ENCODE data around the gene NEK7.

NEK7 gene

DNA sequence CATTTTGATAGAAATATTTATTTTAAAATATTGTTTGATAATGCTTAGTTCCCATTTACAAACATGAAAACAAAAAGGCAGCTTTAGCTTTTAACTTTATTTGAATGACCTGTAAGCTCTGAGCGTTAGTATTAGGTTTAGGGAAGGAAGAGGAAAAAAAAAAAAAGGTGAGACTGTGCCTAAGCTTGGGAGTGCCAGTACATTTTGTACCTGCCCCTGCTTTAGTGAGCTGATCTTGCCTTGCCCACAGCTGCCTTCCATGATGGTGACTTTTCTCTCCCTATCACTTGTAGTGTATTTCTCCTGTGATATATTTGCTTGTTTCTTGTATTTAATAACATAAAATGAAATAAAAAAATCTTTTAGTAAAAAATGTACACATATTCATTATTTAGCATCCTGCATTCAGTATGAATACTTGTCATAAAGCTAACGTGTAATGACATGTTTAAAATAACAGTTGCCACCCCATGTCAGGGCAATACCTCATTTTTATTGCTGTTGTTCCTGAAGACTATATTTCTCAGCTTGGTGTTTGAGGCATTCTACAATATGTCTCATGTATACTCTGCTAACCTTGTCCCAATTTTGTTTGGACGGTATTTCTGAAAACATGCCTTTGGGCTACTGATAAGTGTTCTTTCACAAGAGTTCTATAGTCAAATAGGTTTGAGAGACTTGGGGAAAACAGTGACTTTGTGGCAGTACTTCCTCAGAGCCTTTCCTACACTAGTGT, 76.3 kb downstream of the NEK7 start:
- TF ChIP-seq, protein P1, sequence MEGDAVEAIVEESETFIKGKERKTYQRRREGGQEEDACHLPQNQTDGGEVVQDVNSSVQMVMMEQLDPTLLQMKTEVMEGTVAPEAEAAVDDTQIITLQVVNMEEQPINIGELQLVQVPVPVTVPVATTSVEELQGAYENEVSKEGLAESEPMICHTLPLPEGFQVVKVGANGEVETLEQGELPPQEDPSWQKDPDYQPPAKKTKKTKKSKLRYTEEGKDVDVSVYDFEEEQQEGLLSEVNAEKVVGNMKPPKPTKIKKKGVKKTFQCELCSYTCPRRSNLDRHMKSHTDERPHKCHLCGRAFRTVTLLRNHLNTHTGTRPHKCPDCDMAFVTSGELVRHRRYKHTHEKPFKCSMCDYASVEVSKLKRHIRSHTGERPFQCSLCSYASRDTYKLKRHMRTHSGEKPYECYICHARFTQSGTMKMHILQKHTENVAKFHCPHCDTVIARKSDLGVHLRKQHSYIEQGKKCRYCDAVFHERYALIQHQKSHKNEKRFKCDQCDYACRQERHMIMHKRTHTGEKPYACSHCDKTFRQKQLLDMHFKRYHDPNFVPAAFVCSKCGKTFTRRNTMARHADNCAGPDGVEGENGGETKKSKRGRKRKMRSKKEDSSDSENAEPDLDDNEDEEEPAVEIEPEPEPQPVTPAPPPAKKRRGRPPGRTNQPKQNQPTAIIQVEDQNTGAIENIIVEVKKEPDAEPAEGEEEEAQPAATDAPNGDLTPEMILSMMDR (IDR thresholded peaks at IDR 0.05; ENCODE audit: low read depth, low read length, missing control alignments) = no peak
- H3K4me3 ChIP-seq (ENCODE audit: low read depth, low read length) = no peak overlapping the region
- no peak for DNase-seq (ENCODE audit: low read depth)

DNA sequence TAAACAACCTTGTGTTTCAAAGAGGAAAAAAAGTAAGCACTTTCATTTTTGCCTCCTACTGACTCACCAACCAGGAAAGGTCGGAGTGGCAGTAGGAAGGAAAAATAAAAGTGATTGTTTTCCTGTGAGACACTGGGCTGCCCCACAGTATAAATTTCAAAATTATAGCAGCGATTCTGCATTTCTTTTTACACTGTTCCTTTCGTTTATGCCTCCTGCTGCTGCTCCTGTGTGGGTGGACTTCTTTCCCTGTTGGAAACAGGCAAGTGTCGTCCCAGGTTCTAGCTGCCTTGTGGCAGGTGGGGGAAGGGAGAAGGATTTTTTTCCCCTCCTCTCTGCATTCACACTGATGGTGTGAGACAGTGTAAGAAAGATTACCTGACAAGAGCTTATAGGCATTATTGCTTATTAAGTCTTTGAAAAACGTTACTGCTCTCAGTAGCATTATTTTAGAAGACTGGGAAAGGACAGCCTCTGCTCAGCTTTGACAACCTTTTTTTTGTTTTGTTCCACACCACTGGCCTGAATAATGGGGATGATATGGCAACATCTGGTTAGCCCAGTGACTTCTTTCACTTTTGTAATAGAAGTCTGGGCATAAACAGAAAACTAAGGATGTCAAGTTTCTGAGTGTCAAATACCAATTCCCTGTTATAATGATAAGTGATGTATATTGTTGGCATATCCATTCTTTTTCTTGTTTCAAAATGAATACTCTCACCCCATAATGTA, 77.9 kb downstream of the NEK7 start:
- H3K4me3 ChIP-seq (ENCODE audit: low read depth, low read length) = peak overlapping the region; percentile 14
- DNase-seq (ENCODE audit: low read depth) = no peak
- TF ChIP-seq, protein P1 (IDR thresholded peaks at IDR 0.05; ENCODE audit: low read depth, low read length, missing control alignments) = no peak

DNA sequence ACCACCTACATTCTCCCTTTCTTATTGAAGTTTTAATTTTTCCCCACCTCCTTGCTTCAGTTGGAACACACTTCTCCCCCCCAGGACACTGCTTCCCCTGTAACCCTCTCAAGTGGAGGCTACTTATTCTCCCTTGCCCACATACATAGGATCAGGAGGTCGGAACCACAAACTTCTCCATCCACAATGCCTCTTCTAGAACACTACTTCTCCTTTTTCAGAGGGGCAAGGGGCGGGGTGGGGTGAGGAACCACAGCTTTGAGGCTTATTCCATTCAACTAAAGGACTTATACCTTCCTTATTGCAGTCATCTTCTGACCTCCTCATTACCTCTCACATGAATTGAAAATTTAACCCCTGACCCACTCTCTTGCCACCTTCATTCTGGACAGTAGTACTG, 81.3 kb downstream of the NEK7 start:
- no peak overlapping the region for H3K4me3 ChIP-seq (ENCODE audit: low read depth, low read length)
- TF ChIP-seq, protein P1 (IDR thresholded peaks at IDR 0.05; ENCODE audit: low read depth, low read length, missing control alignments) = no peak

DNA sequence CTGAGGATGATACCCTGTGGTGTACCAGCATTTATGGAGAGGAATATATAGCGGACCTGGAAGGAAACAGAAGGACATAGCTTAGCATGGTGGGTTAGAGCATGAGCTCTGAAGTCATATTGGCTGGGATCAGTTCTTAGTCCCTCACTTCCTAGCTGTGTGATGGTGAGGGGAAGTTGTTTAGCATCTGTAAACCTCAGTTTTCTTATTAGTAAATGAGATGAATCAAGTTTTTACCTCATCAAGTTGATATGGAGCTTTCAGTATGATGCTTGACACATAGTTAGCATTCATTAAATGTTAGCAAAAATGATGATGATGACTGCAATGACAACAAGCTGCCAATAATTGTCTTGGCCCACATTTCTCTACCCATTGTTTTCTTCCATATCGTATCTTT, 84.8 kb downstream of the NEK7 start:
- TF ChIP-seq, protein P1 (IDR thresholded peaks at IDR 0.05; ENCODE audit: low read depth, low read length, missing control alignments) = no peak
- no peak overlapping the region for H3K4me3 ChIP-seq (ENCODE audit: low read depth, low read length)
- DNase-seq (ENCODE audit: low read depth) = no peak

More for the DNA sequence above, 81.3 kb downstream of the NEK7 start:
- DNase-seq (ENCODE audit: low read depth) = no peak

DNA sequence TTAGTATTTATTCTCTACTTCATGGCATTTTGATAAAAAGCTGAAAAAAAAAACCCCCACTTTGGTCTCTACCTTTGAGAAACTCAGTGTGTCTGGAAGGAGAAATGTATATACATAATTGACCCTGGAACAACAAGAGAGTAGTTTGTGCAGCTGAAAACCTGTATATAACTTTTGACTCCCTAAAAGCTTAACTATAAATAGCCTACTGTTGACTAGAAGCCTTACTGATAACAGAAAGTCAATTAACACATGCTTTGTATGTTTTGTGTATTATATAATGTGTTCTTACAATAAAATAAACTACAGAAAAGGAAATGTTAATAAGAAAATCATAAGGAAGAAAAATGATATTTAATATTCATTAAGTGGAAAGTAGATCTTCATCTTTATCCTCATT, 88.0 kb downstream of the NEK7 start:
- DNase-seq (ENCODE audit: low read depth) = no peak
- H3K4me3 ChIP-seq (ENCODE audit: low read depth, low read length) = no peak overlapping the region
- TF ChIP-seq, protein P1 (IDR thresholded peaks at IDR 0.05; ENCODE audit: low read depth, low read length, missing control alignments) = no peak

DNA sequence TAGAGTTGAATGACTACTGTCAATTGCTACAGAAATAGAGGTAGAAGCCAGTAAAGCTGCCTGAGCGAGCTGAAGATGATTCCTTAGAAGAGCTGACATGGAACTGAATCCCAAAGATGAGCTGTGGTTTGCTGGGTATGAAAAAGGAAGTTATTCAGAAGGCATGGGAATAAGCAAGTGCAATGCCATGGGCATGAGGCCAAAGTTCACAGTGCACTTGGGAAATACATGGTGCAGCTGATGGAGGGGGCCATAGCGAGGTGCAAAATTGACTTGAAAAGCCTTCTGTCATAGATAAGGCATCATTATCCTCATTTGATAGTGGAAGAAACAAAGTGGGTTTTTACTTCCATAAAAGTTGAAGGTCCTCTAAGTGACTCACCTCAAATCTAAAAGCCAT, 88.6 kb downstream of the NEK7 start:
- DNase-seq (ENCODE audit: low read depth) = no peak
- TF ChIP-seq, protein P1 (IDR thresholded peaks at IDR 0.05; ENCODE audit: low read depth, low read length, missing control alignments) = no peak
- no peak overlapping the region for H3K4me3 ChIP-seq (ENCODE audit: low read depth, low read length)
